Measurements from ENCODE around the gene SETD6.

DNA sequence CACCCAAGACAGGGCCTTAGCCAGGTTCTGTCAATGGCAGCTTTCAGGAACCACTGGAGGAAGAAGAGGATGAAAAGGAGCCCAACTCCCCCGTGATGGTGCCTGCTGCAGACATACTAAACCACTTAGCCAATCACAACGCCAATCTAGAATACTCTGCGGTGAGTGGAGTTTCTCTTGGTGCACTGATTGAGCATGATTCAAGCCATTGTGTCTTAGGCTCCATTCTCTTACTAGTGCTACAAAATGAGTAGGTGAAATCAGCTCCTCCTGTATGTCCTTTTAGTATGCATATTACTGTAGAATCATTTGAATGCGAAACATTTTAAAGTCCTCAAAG, 1.4 kb downstream of the SETD6 start:
- TF ChIP-seq, protein P1, sequence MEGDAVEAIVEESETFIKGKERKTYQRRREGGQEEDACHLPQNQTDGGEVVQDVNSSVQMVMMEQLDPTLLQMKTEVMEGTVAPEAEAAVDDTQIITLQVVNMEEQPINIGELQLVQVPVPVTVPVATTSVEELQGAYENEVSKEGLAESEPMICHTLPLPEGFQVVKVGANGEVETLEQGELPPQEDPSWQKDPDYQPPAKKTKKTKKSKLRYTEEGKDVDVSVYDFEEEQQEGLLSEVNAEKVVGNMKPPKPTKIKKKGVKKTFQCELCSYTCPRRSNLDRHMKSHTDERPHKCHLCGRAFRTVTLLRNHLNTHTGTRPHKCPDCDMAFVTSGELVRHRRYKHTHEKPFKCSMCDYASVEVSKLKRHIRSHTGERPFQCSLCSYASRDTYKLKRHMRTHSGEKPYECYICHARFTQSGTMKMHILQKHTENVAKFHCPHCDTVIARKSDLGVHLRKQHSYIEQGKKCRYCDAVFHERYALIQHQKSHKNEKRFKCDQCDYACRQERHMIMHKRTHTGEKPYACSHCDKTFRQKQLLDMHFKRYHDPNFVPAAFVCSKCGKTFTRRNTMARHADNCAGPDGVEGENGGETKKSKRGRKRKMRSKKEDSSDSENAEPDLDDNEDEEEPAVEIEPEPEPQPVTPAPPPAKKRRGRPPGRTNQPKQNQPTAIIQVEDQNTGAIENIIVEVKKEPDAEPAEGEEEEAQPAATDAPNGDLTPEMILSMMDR (IDR thresholded peaks at IDR 0.05), result no peak
- TF ChIP-seq POLR2A (IDR thresholded peaks at IDR 0.05), result no peak

Data from esophagus squamous epithelium (tissue), 4 donors.